AG04449 (cell line): ENCODE results near the gene CARTPT.

ENCODE experiments used
- CTCF ChIA-PET: fragments of 350-600 bp; formaldehyde crosslinking; extraction: SDS; loops from one replicate; lab custom pipeline; 2021; ENCODE audit warnings: antibody characterized with exemption; lab: Yijun Ruan, JAX
- POLR2A ChIA-PET: fragments of 400-600, 350-600 bp; formaldehyde crosslinking; extraction: SDS; loops from one replicate; lab custom pipeline; 2020; ENCODE audit warnings: antibody characterized with exemption, inconsistent platforms; lab: Yijun Ruan, JAX
- DNase-seq: peaks from one replicate; pipeline ENCODE4 v3.0.0-alpha.2; 2010; ENCODE audit warnings: low read depth, low spot score
- H3K4me3 ChIP-seq: 2 replicates; pipeline ENCODE4 v1.5.1; 2011; ENCODE audit warnings: low read depth, mild to moderate bottlenecking, control low read depth, low read length
- CTCF ChIP-seq: IDR thresholded peaks from one replicate; pipeline ENCODE4 v1.5.1; 2011; ENCODE audit warnings: mild to moderate bottlenecking, moderate library complexity, low read length, control low read depth, inconsistent platforms; ENCODE audit not compliant: insufficient read depth; ENCODE audit errors: missing control alignments

CARTPT gene

GRCh38 chr5:71751422-71751821 lies 32.3 kb downstream of the CARTPT start:
- no peak overlapping the region for H3K4me3 ChIP-seq
- TF ChIP-seq CTCF, result no peak
- CTCF ChIA-PET, result no interaction called here
- POLR2A ChIA-PET, result no interaction called here
- DNase-seq, result no peak

GRCh38 chr5:71752441-71753190 lies 33.5 kb downstream of the CARTPT start:
- CTCF ChIA-PET, result no interaction called here
- POLR2A ChIA-PET, result no interaction called here
- DNase-seq, result no peak
- no peak for TF ChIP-seq CTCF
- H3K4me3 ChIP-seq, result no peak overlapping the region

DNA sequence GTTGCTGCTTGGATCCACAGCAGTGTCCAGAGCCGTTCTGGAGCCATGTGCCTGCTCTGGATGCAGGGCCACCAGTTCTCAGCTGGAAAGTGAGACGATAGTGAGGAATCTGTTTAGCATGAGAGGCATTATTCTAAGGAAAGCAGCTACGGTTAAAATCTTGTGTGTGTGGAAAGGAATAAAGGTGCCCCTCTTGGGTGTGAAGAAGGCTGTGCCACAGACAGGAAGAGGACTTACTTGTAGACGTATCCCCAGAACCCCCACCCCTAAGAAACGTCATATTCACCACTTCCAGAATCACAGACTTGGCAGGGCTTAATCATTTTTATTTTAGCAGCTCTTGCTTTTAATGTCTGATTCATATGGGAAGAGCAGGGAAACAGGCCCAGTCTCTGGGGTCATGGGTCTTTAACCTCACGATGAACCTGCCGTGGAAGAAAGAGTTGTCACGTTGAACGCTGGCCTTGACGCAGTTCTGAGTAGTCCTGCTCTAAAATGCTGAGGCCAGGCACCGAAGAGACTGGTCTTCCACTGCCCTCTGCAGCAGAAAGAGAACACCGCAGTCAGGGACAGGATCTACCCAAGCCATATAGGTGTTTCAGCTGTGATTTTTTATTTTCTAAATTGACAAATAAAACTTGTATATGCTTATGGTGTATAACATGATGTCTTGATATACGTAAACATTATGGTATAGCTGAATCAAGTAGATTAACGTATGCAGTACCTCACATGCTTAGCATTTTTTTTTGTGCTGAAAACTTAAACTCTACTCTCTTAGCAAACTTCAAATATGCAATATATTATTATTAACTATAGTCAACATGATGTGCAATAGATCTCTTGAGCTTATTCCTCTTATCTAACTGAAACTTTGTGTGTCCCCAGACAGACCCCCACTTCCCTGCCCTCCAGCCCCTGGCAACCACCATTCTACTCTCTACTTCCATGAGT lies 38.8 kb downstream of the CARTPT start:
- POLR2A ChIA-PET, result no interaction called here
- CTCF ChIA-PET, result interaction anchor here (0.6 to 3.6 kb wide), 17 partner anchors 8 to 308 kb away, joined by 3 to 42 read pairs (median 3); no protein-coding TSS in a partner anchor
- peak; percentile 5 for DNase-seq
- H3K4me3 ChIP-seq, result no peak overlapping the region
- peak; percentile 67 for TF ChIP-seq CTCF

DNA sequence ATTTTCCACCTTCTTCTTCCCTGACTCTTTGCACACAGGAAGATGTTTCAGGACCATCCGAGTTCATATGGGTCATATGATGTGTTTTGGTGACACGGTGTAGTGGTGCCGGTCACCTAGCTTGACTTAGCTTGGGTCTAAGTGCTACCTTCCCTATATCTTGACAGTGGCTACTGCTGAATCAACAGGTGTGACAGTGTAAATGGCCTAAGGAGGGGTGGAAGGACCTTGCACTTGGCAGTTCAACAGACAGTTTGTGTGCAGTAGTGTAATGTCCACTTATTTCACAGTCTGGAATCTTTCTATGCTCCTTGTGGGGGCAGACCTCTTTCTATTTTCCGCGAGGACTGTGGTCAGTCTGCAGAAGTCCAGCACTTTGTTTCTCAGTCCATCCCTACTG lies 43.8 kb downstream of the CARTPT start:
- no peak for DNase-seq
- POLR2A ChIA-PET, result no interaction called here
- CTCF ChIA-PET, result no interaction called here
- TF ChIP-seq CTCF, result no peak
- no peak overlapping the region for H3K4me3 ChIP-seq

DNA sequence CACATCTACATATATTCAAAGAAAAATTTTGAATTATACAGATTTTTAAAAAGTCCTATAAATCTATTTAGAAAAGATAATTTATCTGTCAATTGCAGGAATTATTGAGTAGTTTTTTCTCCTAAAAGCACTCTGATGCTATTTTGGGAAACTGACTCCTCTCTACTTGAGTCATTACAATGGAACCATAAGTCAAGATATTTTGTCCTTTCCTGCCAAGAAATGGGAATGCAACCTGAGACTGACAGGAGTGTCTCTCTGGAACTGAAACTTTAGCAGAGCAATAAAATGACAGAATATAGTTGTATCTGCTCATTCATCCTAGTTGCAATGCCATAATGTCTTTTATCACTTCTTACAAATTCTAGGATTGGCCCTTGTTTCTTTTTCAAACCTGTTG lies 48.6 kb downstream of the CARTPT start:
- ChIA-PET POLR2A (no interaction called here), CTCF (no interaction called here)
- H3K4me3 ChIP-seq, result no peak overlapping the region
- no peak for DNase-seq
- TF ChIP-seq CTCF, result no peak

GRCh38 chr5:71769287-71769686 lies 50.2 kb downstream of the CARTPT start:
- no peak for DNase-seq
- POLR2A ChIA-PET, result no interaction called here
- no peak for TF ChIP-seq CTCF
- H3K4me3 ChIP-seq, result no peak overlapping the region
- CTCF ChIA-PET, result interaction anchor here (1.1 kb wide), 1 partner anchor 500 kb away, joined by 3 read pairs; no protein-coding TSS in a partner anchor
